Measurements from ENCODE around the gene SRF. TPM values are rescaled to one million over a fixed set of nuclear protein-coding genes. Genes with fewer than 3 reads are reported as not detected.

The SRF gene
- total RNA-seq, 1 donor from 2014 or later = 15.0 TPM

DNA sequence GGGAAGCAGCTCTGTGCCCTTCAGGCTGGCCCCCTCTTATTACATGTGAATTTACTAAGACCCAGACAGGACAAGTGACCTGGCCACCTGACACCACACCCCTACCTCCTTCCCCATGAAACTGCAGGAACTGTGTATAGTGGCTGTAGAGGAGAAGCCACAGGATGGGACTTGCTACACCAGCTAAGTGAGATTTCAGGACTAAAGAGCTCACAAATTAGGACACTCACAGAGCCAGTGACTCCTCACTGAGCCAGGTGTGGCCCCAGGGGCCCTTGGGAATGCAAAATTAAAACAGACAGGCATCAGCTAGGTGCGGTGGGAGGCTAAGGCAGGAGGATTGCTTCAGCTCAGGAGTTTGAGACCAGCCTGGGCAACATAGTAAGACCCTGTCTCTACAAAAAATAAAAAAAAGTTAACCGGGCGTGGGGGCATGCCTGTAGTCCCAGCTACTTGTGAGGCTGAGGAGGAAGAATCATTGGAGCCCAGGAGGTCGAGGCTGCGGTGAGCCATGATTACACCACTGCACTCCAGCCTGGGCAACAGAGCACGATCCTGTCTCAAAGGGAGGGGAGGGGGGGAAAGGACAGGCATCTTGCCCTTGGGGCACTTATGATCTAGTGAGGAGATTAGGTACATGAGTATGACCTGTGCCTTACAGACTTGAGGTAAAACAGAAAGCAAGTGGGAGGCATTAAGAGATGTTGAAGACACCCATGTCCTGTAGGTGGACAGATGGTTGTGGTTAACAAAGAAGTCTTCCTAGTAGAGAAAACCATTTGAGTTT is 23.2 kb upstream of the SRF start:
- Mint-ChIP-seq H3K27ac (peak overlapping the region; percentile 22), H3K4me1 (peaks cover 31% of the 10 kb centered on the region), H3K9me3 (no peaks in the 10 kb centered on the region), H3K27me3 (ENCODE audit: insufficient read depth, low read depth) (peaks cover 5% of the 10 kb centered on the region), H3K36me3 (peaks cover 7% of the 10 kb centered on the region), H3K4me3 (no peak overlapping the region)
- H3K4me3 ChIP-seq = no peak overlapping the region
- no peak overlapping the region for H2AFZ ChIP-seq (replicated peaks)
- peaks cover 5% of the 10 kb centered on the region for H3F3A ChIP-seq (ENCODE audit: low read depth)
- no peaks in the 10 kb centered on the region for H3K27me3 ChIP-seq
- H3K9ac ChIP-seq = no peak overlapping the region
- no peak overlapping the region for H3K4me2 ChIP-seq
- H3K9me3 ChIP-seq (ENCODE audit: low read depth) = no peaks in the 10 kb centered on the region
- H3K27ac ChIP-seq = no peak overlapping the region
- TF ChIP-seq EZH2 (IDR thresholded peaks at IDR 0.05) (no peak), EZH2phosphoT487 (IDR thresholded peaks at IDR 0.05) (no peak)
- TF ChIP-seq, protein P1, sequence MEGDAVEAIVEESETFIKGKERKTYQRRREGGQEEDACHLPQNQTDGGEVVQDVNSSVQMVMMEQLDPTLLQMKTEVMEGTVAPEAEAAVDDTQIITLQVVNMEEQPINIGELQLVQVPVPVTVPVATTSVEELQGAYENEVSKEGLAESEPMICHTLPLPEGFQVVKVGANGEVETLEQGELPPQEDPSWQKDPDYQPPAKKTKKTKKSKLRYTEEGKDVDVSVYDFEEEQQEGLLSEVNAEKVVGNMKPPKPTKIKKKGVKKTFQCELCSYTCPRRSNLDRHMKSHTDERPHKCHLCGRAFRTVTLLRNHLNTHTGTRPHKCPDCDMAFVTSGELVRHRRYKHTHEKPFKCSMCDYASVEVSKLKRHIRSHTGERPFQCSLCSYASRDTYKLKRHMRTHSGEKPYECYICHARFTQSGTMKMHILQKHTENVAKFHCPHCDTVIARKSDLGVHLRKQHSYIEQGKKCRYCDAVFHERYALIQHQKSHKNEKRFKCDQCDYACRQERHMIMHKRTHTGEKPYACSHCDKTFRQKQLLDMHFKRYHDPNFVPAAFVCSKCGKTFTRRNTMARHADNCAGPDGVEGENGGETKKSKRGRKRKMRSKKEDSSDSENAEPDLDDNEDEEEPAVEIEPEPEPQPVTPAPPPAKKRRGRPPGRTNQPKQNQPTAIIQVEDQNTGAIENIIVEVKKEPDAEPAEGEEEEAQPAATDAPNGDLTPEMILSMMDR (IDR thresholded peaks at IDR 0.05) = no peak
- H4K20me1 ChIP-seq (ENCODE audit: low read depth) = peaks cover 3% of the 10 kb centered on the region
- H3K36me3 ChIP-seq = no peaks in the 10 kb centered on the region
- H3K79me2 ChIP-seq (ENCODE audit: low read depth) = no peaks in the 10 kb centered on the region
- H3K4me1 ChIP-seq = no peaks in the 10 kb centered on the region
- DNase-seq (ENCODE audit: low spot score) = no peak

DNA sequence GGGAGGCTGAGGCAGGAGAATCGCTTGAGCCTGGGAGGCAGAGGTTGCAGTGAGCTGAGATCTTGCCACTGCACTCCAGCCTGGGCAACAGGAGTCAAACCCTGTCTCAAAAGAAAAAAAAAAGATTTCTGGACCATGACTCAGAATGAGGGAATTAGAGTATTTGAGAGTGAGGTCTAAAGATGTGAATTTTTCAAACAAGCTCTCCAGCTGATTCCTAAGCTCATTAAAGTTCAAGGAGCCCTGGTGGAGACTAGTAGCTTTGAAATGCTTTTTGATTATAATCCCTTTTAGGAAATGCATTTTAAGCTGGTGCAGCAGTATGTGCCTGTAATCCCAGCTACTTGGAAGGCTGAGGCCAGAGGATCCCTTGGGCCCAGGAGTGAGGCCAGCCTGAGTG is 21.8 kb upstream of the SRF start:
- H3K4me1 Mint-ChIP-seq = peaks cover 21% of the 10 kb centered on the region

DNA sequence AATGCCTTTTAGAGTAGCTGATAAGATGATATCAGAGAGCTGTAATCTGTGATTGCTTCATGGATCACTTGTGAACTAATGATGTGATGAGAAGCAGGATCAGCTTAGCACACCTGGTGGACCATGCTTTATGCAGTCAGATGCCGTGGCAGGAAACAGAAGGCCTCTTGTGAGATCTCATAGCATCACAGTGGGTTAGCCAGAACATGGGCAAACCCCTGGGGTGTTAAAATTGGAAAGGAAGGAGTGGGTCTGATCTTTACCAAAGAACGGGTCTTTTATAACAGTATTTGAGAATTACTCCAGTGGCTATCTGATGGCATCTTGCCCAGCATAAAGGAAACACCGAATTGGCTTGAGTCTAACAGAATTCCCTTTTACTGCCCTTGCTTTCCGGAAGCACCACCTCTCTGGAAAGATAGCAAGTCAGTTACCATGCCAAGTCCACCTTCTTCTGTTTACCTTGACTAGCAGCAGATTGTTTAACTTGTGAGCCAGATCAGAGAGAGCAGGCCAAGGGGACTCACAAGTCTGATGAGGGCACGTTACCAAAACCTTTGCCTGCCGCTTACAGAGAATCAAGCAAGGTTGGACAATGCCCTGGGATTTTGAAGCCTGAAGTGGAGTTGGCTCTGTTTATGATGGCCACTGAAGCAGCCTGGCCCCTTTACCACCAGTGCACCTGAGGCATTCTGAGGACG is 20.9 kb upstream of the SRF start:
- Histone ChIP-seq H3K36me3 (no peaks in the 10 kb centered on the region), H3F3A (ENCODE audit: low read depth) (no peaks in the 10 kb centered on the region), H3K9me3 (ENCODE audit: low read depth) (no peaks in the 10 kb centered on the region), H2AFZ (replicated peaks) (no peak overlapping the region), H3K27me3 (no peaks in the 10 kb centered on the region), H3K9ac (no peak overlapping the region), H3K4me3 (no peak overlapping the region), H3K4me1 (no peaks in the 10 kb centered on the region), H4K20me1 (ENCODE audit: low read depth) (no peaks in the 10 kb centered on the region), H3K79me2 (ENCODE audit: low read depth) (no peaks in the 10 kb centered on the region), H3K27ac (no peak overlapping the region), H3K4me2 (no peak overlapping the region)
- Mint-ChIP-seq H3K27me3 (ENCODE audit: insufficient read depth, low read depth) (peaks cover 5% of the 10 kb centered on the region), H3K4me3 (no peak overlapping the region), H3K9me3 (no peaks in the 10 kb centered on the region), H3K36me3 (peaks cover 4% of the 10 kb centered on the region), H3K4me1 (peaks cover 19% of the 10 kb centered on the region), H3K27ac (peak overlapping the region; percentile 64)
- TF ChIP-seq, protein P1 (IDR thresholded peaks at IDR 0.05) = no peak
- TF ChIP-seq EZH2phosphoT487 (IDR thresholded peaks at IDR 0.05) = no peak
- TF ChIP-seq EZH2 (IDR thresholded peaks at IDR 0.05) = no peak
- DNase-seq (ENCODE audit: low spot score) = no peak

More for the DNA sequence above, 21.8 kb upstream of the SRF start:
- no peak for DNase-seq (ENCODE audit: low spot score)
- no peak overlapping the region for H3K27ac ChIP-seq
- H3K4me3 ChIP-seq = no peak overlapping the region
- H3F3A ChIP-seq (ENCODE audit: low read depth) = no peaks in the 10 kb centered on the region
- no peak overlapping the region for H3K9ac ChIP-seq
- Mint-ChIP-seq H3K27me3 (ENCODE audit: insufficient read depth, low read depth) (peaks cover 5% of the 10 kb centered on the region), H3K9me3 (no peaks in the 10 kb centered on the region), H3K36me3 (peaks cover 7% of the 10 kb centered on the region), H3K27ac (peak overlapping the region; percentile 89), H3K4me3 (no peak overlapping the region)
- no peaks in the 10 kb centered on the region for H3K4me1 ChIP-seq
- TF ChIP-seq, protein P1 (IDR thresholded peaks at IDR 0.05) = no peak
- no peak for TF ChIP-seq EZH2phosphoT487 (IDR thresholded peaks at IDR 0.05)
- TF ChIP-seq EZH2 (IDR thresholded peaks at IDR 0.05) = no peak
- H3K27me3 ChIP-seq = no peaks in the 10 kb centered on the region
- no peak overlapping the region for H3K4me2 ChIP-seq
- H3K79me2 ChIP-seq (ENCODE audit: low read depth) = no peaks in the 10 kb centered on the region
- no peaks in the 10 kb centered on the region for H3K36me3 ChIP-seq
- no peaks in the 10 kb centered on the region for H3K9me3 ChIP-seq (ENCODE audit: low read depth)
- H2AFZ ChIP-seq (replicated peaks) = no peak overlapping the region
- H4K20me1 ChIP-seq (ENCODE audit: low read depth) = peaks cover 2% of the 10 kb centered on the region
